Thyroid gland (tissue), 4 donors: ENCODE data around the gene DIP2B.

ENCODE experiments used
- CTCF ChIP-seq, 6 experiments: fragments of 200-600 bp in 3 of 6; fragments of 450-650 bp in 3 of 6; sonication (generic) in 3 of 6; IDR thresholded peaks; one replicate each; pipeline ENCODE4 v1.5.1; 2016 to 2019; ENCODE audit warnings: antibody characterized with exemption in 6 of 6, mild to moderate bottlenecking in 2 of 6, inconsistent platforms in 1 of 6, moderate library complexity in 1 of 6
- POLR2A ChIP-seq, 2 donors: fragments of 450-650 bp; IDR thresholded peaks; one replicate each; pipeline ENCODE4 v1.6.1; 2017; ENCODE audit warnings: antibody characterized with exemption in 2 of 2, mild to moderate bottlenecking in 2 of 2, moderate library complexity in 1 of 2

DNA sequence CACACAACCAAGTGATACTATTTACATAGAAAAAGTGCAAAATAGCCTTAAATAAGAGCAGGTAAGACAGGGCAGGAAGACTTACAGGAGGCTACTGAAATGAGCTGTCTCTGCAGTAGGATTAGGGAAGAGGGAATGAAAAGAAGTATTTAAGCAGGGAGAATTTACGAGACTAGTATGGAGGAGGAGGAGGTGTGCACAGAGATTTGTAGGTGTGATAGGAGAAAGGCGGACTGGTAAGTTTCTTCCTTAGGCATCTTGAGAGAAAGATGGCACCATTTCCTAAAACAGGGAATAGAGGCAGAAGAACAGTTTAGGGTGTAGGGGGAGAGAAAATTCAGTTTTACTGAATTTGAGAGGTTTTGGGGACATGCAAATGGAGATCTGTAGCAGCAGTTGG is 25.7 kb downstream of the DIP2B start:
- no peak for TF ChIP-seq POLR2A (IDR thresholded peaks at IDR 0.05)
- no peak for TF ChIP-seq CTCF (IDR thresholded peaks at IDR 0.05)
